Heart left ventricle (tissue), 16 donors: ENCODE measurements around the gene IRF3. TPM values are rescaled to one million over a fixed set of nuclear protein-coding genes. Genes with fewer than 3 reads are reported as not detected.

ENCODE experiments used
- ATAC-seq, 4 donors: fragments of 200-7000 bp; cut with Tn5 transposase; one replicate each; pipeline ENCODE4 v1.9.1; 2020 to 2022; ENCODE audit warnings: moderate library complexity in 4 of 4, mild to moderate bottlenecking in 3 of 4, moderate number of reproducible peaks in 1 of 4
- DNase-seq, 5 donors: peaks; one replicate each; pipeline ENCODE4 v3.0.0-alpha.2; 2020
- H3K27ac ChIP-seq, 12 donors: fragments of 200-600 bp; sonication (generic) in 4 of 12; one replicate each; pipeline versions ENCODE4 v1.5.0 to v1.8.0; 2016 to 2022; ENCODE audit warnings: mild to moderate bottlenecking in 2 of 12
- H3K27me3 ChIP-seq, 9 donors: fragments of 200-600 bp; sonication (generic) in 2 of 9; one replicate each; pipeline versions ENCODE4 v1.5.1 to v1.8.0; 2016 to 2022; ENCODE audit warnings: mild to moderate bottlenecking in 3 of 9
- H3K36me3 ChIP-seq, 9 donors: fragments of 200-600 bp; sonication (generic) in 2 of 9; one replicate each; pipeline versions ENCODE4 v1.5.0 to v1.8.0; 2018 to 2022; ENCODE audit warnings: mild to moderate bottlenecking in 2 of 9
- H3K4me1 ChIP-seq, 12 donors: fragments of 200-600 bp; sonication (generic) in 4 of 12; one replicate each; pipeline versions ENCODE4 v1.5.0 to v1.8.0; 2016 to 2022; ENCODE audit warnings: mild to moderate bottlenecking in 3 of 12
- H3K4me3 ChIP-seq, 12 donors: fragments of 200-600 bp; sonication (generic) in 4 of 12; one replicate each; pipeline versions ENCODE4 v1.5.0 to v1.8.0; 2017 to 2022; ENCODE audit warnings: mild to moderate bottlenecking in 9 of 12, moderate library complexity in 4 of 12
- H3K9me3 ChIP-seq, 12 donors: fragments of 200-600 bp; sonication (generic) in 4 of 12; one replicate each; pipeline versions ENCODE4 v1.5.0 to v1.8.0; 2016 to 2022; ENCODE audit warnings: mild to moderate bottlenecking in 1 of 12
- CTCF ChIP-seq, 12 donors: fragments of 200-600 bp; sonication (generic) in 4 of 12; IDR thresholded peaks; one replicate each; pipeline versions ENCODE4 v1.5.0 to v1.8.0; 2018 to 2022; ENCODE audit warnings: antibody characterized with exemption in 12 of 12, mild to moderate bottlenecking in 5 of 12
- WGBS, 4 donors: extraction: QIAGEN DNeasy Blood & Tissue Kit in 2 of 4; methylation state at CpG; one replicate each; pipeline versions ENCODE4 v1.1.5 to v1.1.7; 2013 to 2018; 5-methylcytosine and 5-hydroxymethylcytosine counted together
- intact Hi-C, 10 donors: fragments of 100-400 bp; cut with DNase I; formaldehyde crosslinking; loops; one replicate each; pipeline versions ENCODE4 v1.11.1 to v1.14.2; 2022
- microRNA-seq, 4 donors: library from miRNA; unstranded; fragments of <30 nt; microRNA quantifications; one replicate each; pipeline versions ENCODE4 to v1.2.0, GENCODE V29; 2017 to 2020
- polyA plus RNA-seq, 2 donors: library from polyadenylated mRNA; stranded (reverse); fragments of 200-250 nt; gene quantifications; one replicate each; pipeline ENCODE4 v1.2.3, GENCODE V29; 2013
- total RNA-seq, 9 donors: library from RNA; depleted of rRNA in 2 of 9; stranded (reverse); fragments of >200 nt in 2 of 9; fragmentation: NEBNext Ultra II Directional in 3 of 9; extraction: Animal tissue kit (Norgen Biotek cat#: 25700) in 3 of 9; gene quantifications; one replicate each; pipeline versions ENCODE4 v1.1.0 to v1.2.4, GENCODE V29; 2016 to 2023
- donor health status: ischemic (EF 13 %, LVEDD 7.1; RV severe dilation, severe dysfunction).
- donor health status: healthy with polysubstance abuse.
- donor health status: DM: no; HTN: yes; CAD: no.
- donor health status: DM: no; HTN: no; CAD: no.
- donor health status: ischemic (EF 25% LVEDD 6.9; RV normal size, moderate dysfunction).
- donor health status: ischemic (EF 25% LVEDD 5.7; RV mildly dilated, moderate dysfunction).
- donor health status: healthy.
- donor health status: DM: yes; HTN: yes; CAD: no.
- donor health status: ischemic (EF 35%, LVEDD 5.7; RV mildly dilated, moderate dysfunction).
- donor health status: nonischemic (EF 11% LVEDD 7.7; RV severe dilation, severe dysfunction).
- donor health status: DM: yes; HTN: yes; CAD: no.
- donor health status: PGD.
- donor health status: ischemic (EF 29% LVEDD 5.4; RV normal size, mild dysfunction).
- donor health status: nonischemic (EF 23%, LVEDD 6.1; RV moderate dilation, normal function).

IRF3 gene
- total and polyA plus RNA-seq, 11 donors: 23.1 to 68.0 (median 35.1) TPM

DNA sequence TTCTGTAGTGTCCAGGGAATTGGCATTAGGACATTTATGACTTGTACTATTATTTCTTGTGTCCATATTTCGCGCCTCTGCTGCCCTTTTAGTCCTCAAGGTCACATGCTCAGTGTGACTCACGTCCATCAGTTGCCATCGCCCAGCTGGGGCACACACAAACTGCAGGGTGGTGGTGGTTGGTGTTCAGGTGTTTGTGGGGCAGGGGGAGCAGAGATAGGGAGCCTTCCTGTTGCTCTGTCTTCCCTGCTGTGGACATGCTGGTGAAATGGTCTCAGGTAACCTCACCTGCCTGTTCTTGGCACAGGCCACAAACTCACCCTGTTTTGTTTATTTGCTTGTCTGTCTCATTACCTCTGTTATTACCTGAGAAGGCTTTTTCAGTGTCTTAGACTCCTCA, 52.3 kb downstream of the IRF3 start:
- H3K4me3 ChIP-seq: no peak overlapping the region
- DNase-seq (no peak), ATAC-seq (peak in 3 of 4 donors; percentile 10 to 40 (median 10))
- no peak for TF ChIP-seq CTCF (IDR thresholded peaks at IDR 0.05)
- 48 to 59% (median 53%) methylated on average over 4 of the region's 4 CpGs for WGBS, 4 donors
- H3K4me1 ChIP-seq: peaks cover 0 to 17% (median 2%) of the 10 kb centered on the region in 12 donors
- no peaks in the 10 kb centered on the region for H3K27me3 ChIP-seq
- intact Hi-C loops: no loop called here
- H3K36me3 ChIP-seq: peaks cover 0 to 73% (median 61%) of the 10 kb centered on the region in 9 donors
- H3K9me3 ChIP-seq: peaks cover 0 to 3% (median 0%) of the 10 kb centered on the region in 12 donors
- H3K27ac ChIP-seq: no peak overlapping the region

Small RNA genes within 50 kb of the gene (microRNA-seq; reads per million reads assigned to microRNA genes)
- 0 to 0.51 (median 0.21) reads per million in 4 donors for gene MIR5088

Other genes starting within 250 kb of the IRF3 start
- gene PTH2, start 242.4 kb downstream of the IRF3 start, total RNA-seq: not detected
- gene PTH2, start 242.4 kb downstream of the IRF3 start, polyA plus RNA-seq: not detected
- not detected for gene GFY, start 240.5 kb downstream of the IRF3 start, total RNA-seq
- under 1 TPM in 1 of 2 donors, not detected in 1; 0.12 TPM for gene GFY, start 240.5 kb downstream of the IRF3 start, polyA plus RNA-seq
- gene SLC17A7, start 224.3 kb downstream of the IRF3 start, total RNA-seq: 1 to 10 TPM in 4 of 9 donors, under 1 TPM in 5; 0.46 to 1.6 (median 0.89) TPM
- 1 to 10 TPM in 1 of 2 donors, under 1 TPM in 1; 0.64 to 1.1 TPM for gene SLC17A7, start 224.3 kb downstream of the IRF3 start, polyA plus RNA-seq
- gene PIH1D1, start 214.0 kb downstream of the IRF3 start, total RNA-seq: 10 to 100 TPM; 16.3 to 49.9 (median 31.1) TPM
- gene PIH1D1, start 214.0 kb downstream of the IRF3 start, polyA plus RNA-seq: 10 to 100 TPM; 22.6 to 57.6 TPM
- 10 to 100 TPM in 2 of 9 donors, 1 to 10 TPM in 7; 3.4 to 18.6 (median 8.5) TPM for gene ALDH16A1, start 212.6 kb downstream of the IRF3 start, total RNA-seq
- gene ALDH16A1, start 212.6 kb downstream of the IRF3 start, polyA plus RNA-seq: 10 to 100 TPM in 1 of 2 donors, 1 to 10 TPM in 1; 7.3 to 11.7 TPM
- 10 to 100 TPM in 1 of 9 donors, 1 to 10 TPM in 8; 1.7 to 13.4 (median 2.4) TPM for gene FLT3LG, start 191.6 kb downstream of the IRF3 start, total RNA-seq
- gene FLT3LG, start 191.6 kb downstream of the IRF3 start, polyA plus RNA-seq: 1 to 10 TPM; 2.9 to 5.5 TPM
- gene RPL13A, start 178.2 kb downstream of the IRF3 start, total RNA-seq: 1,000 to 10,000 TPM in 8 of 9 donors, 100 to 1,000 TPM in 1; 876 to 1,739 (median 1,261) TPM
- 1,000 to 10,000 TPM; 1,194 to 2,850 TPM for gene RPL13A, start 178.2 kb downstream of the IRF3 start, polyA plus RNA-seq
- 1,000 to 10,000 TPM in 5 of 9 donors, 100 to 1,000 TPM in 4; 778 to 1,895 (median 1,011) TPM for gene RPS11, start 169.4 kb downstream of the IRF3 start, total RNA-seq
- gene RPS11, start 169.4 kb downstream of the IRF3 start, polyA plus RNA-seq: 1,000 to 10,000 TPM; 2,258 to 2,723 TPM
- 100 to 1,000 TPM in 2 of 9 donors, 10 to 100 TPM in 7; 57.3 to 317 (median 69.2) TPM for gene FCGRT, start 153.2 kb downstream of the IRF3 start, total RNA-seq
- gene FCGRT, start 153.2 kb downstream of the IRF3 start, polyA plus RNA-seq: 10 to 100 TPM; 46.7 to 54.6 TPM
- gene RCN3, start 137.9 kb downstream of the IRF3 start, total RNA-seq: 10 to 100 TPM in 4 of 9 donors, 1 to 10 TPM in 5; 3.8 to 50.8 (median 9.6) TPM
- gene RCN3, start 137.9 kb downstream of the IRF3 start, polyA plus RNA-seq: 10 to 100 TPM; 16.3 to 16.8 TPM
- gene NOSIP, start 85.3 kb downstream of the IRF3 start, total RNA-seq: 10 to 100 TPM; 37.3 to 67.2 (median 46.3) TPM
- gene NOSIP, start 85.3 kb downstream of the IRF3 start, polyA plus RNA-seq: 10 to 100 TPM; 65.5 to 91.3 TPM
- gene PRRG2, start 84.5 kb downstream of the IRF3 start, total RNA-seq: 1 to 10 TPM in 4 of 9 donors, under 1 TPM in 4, not detected in 1; 0.27 to 1.5 (median 0.88) TPM
- gene PRRG2, start 84.5 kb downstream of the IRF3 start, polyA plus RNA-seq: 1 to 10 TPM in 1 of 2 donors, under 1 TPM in 1; 0.53 to 3.2 TPM
- gene PRR12, start 74.7 kb downstream of the IRF3 start, total RNA-seq: 10 to 100 TPM; 10.9 to 20.0 (median 15.5) TPM
- 10 to 100 TPM in 1 of 2 donors, 1 to 10 TPM in 1; 8.0 to 13.6 TPM for gene PRR12, start 74.7 kb downstream of the IRF3 start, polyA plus RNA-seq
- gene RRAS, start 25.7 kb downstream of the IRF3 start, total RNA-seq: 100 to 1,000 TPM in 7 of 9 donors, 10 to 100 TPM in 2; 64.4 to 149 (median 110) TPM
- gene RRAS, start 25.7 kb downstream of the IRF3 start, polyA plus RNA-seq: 100 to 1,000 TPM; 133 to 177 TPM
- 10 to 100 TPM; 24.5 to 52.8 (median 46.3) TPM for gene SCAF1, start 23.6 kb downstream of the IRF3 start, total RNA-seq
- gene SCAF1, start 23.6 kb downstream of the IRF3 start, polyA plus RNA-seq: 10 to 100 TPM; 26.9 to 28.2 TPM
- gene BCL2L12, start 76 bp upstream of the IRF3 start, total RNA-seq: 10 to 100 TPM in 5 of 9 donors, 1 to 10 TPM in 4; 5.9 to 15.9 (median 10.0) TPM
- 10 to 100 TPM; 14.2 to 18.6 TPM for gene BCL2L12, start 76 bp upstream of the IRF3 start, polyA plus RNA-seq
- 100 to 1,000 TPM; 106 to 170 (median 124) TPM for gene PRMT1, start 11.4 kb upstream of the IRF3 start, total RNA-seq
- gene PRMT1, start 11.4 kb upstream of the IRF3 start, polyA plus RNA-seq: 100 to 1,000 TPM; 113 to 283 TPM
- gene ADM5, start 23.7 kb upstream of the IRF3 start, total RNA-seq: 1 to 10 TPM in 1 of 9 donors, under 1 TPM in 7, not detected in 1; 0.14 to 1.6 (median 0.48) TPM
- under 1 TPM; 0.58 to 0.76 TPM for gene ADM5, start 23.7 kb upstream of the IRF3 start, polyA plus RNA-seq
- gene CPT1C, start 25.3 kb upstream of the IRF3 start, total RNA-seq: 1 to 10 TPM in 8 of 9 donors, under 1 TPM in 1; 1.00 to 6.0 (median 2.2) TPM
- gene CPT1C, start 25.3 kb upstream of the IRF3 start, polyA plus RNA-seq: 1 to 10 TPM; 3.0 to 3.1 TPM
- under 1 TPM in 6 of 9 donors, not detected in 3; 0.23 to 0.77 (median 0.34) TPM for gene TSKS, start 97.4 kb upstream of the IRF3 start, total RNA-seq
- under 1 TPM; 0.49 to 0.72 TPM for gene TSKS, start 97.4 kb upstream of the IRF3 start, polyA plus RNA-seq
- 100 to 1,000 TPM in 1 of 9 donors, 10 to 100 TPM in 8; 53.6 to 152 (median 70.5) TPM for gene AP2A1, start 101.1 kb upstream of the IRF3 start, total RNA-seq
- gene AP2A1, start 101.1 kb upstream of the IRF3 start, polyA plus RNA-seq: 100 to 1,000 TPM in 1 of 2 donors, 10 to 100 TPM in 1; 33.4 to 115 TPM
- 10 to 100 TPM; 12.7 to 29.1 (median 16.2) TPM for gene FUZ, start 147.4 kb upstream of the IRF3 start, total RNA-seq
- gene FUZ, start 147.4 kb upstream of the IRF3 start, polyA plus RNA-seq: 10 to 100 TPM; 14.3 to 24.3 TPM
- gene MED25, start 152.4 kb upstream of the IRF3 start, total RNA-seq: 100 to 1,000 TPM in 1 of 9 donors, 10 to 100 TPM in 8; 45.8 to 119 (median 54.7) TPM
- 10 to 100 TPM; 44.1 to 60.2 TPM for gene MED25, start 152.4 kb upstream of the IRF3 start, polyA plus RNA-seq
- 100 to 1,000 TPM in 1 of 9 donors, 10 to 100 TPM in 8; 70.9 to 109 (median 91.5) TPM for gene PTOV1, start 185.3 kb upstream of the IRF3 start, total RNA-seq
- gene PTOV1, start 185.3 kb upstream of the IRF3 start, polyA plus RNA-seq: 100 to 1,000 TPM in 1 of 2 donors, 10 to 100 TPM in 1; 85.9 to 135 TPM
- 10 to 100 TPM; 26.6 to 57.0 (median 36.8) TPM for gene PNKP, start 201.7 kb upstream of the IRF3 start, total RNA-seq
- gene PNKP, start 201.7 kb upstream of the IRF3 start, polyA plus RNA-seq: 10 to 100 TPM; 32.7 to 54.7 TPM
- gene AKT1S1, start 211.5 kb upstream of the IRF3 start, total RNA-seq: 10 to 100 TPM; 25.3 to 46.0 (median 31.2) TPM
- gene AKT1S1, start 211.5 kb upstream of the IRF3 start, polyA plus RNA-seq: 10 to 100 TPM; 41.9 to 55.1 TPM
- gene TBC1D17, start 211.8 kb upstream of the IRF3 start, total RNA-seq: 10 to 100 TPM; 30.1 to 54.8 (median 39.8) TPM
- gene TBC1D17, start 211.8 kb upstream of the IRF3 start, polyA plus RNA-seq: 10 to 100 TPM; 30.7 to 35.9 TPM
- 10 to 100 TPM in 2 of 9 donors, under 1 TPM in 4, not detected in 3; 0.27 to 21.6 (median 0.64) TPM for gene IL4I1, start 231.0 kb upstream of the IRF3 start, total RNA-seq
- gene IL4I1, start 231.0 kb upstream of the IRF3 start, polyA plus RNA-seq: under 1 TPM in 1 of 2 donors, not detected in 1; 0.30 TPM